HCT116 (cell line): ENCODE measurements around the gene DHX34. TPM values are rescaled to one million over a fixed set of nuclear protein-coding genes. Genes with fewer than 3 reads are reported as not detected.
"Not testable (repeated sequence)": the region's sequence is repeated elsewhere in the genome, so short reads cannot be mapped to it uniquely, and the experiment has no call there.

Experiments
- ATAC-seq: fragments of 200-7000 bp; cut with Tn5 transposase; 2 replicates; pipeline ENCODE4 v1.9.1; 2020; ENCODE audit warnings: mild to moderate bottlenecking, moderate library complexity
- BruUV-seq: library from RNA; stranded (reverse); fragments of 400-500 nt; replicated peaks from 2 replicates; lab custom pipeline; 2021; lab: Mats Ljungman, UMichigan
- CTCF ChIA-PET: fragments of 300-600 bp; sonication (Branson Sonifier 250); formaldehyde crosslinking; loops from one replicate; lab custom pipeline; 2021; ENCODE audit warnings: antibody characterized with exemption; lab: Charles Lee
- POLR2A ChIA-PET: fragments of 300-600, 350-600 bp; sonication (Branson Sonifier 250); formaldehyde crosslinking; loops from one replicate; lab custom pipeline; 2021; ENCODE audit warnings: antibody characterized with exemption; lab: Charles Lee
- RAD21 ChIA-PET, 2 experiments: fragments of 300-600 bp; sonication (Branson Sonifier 250); formaldehyde crosslinking; loops; one replicate each; lab custom pipeline; 2023; ENCODE audit warnings: low total read pairs in 2 of 2; ENCODE audit not compliant: uncharacterized antibody in 2 of 2, unreplicated experiment in 2 of 2, low non-redundant PET in 1 of 2; lab: Charles Lee
- DNase-seq: peaks from one replicate; pipeline ENCODE4 v3.0.0-alpha.2; 2010; ENCODE audit warnings: low read depth, low spot score
- H2AFZ ChIP-seq: fragments of 200-600 bp; shearing (Covaris generic), sonication (generic); 2 replicates; pipeline ENCODE4 v1.6.1; 2017; ENCODE audit warnings: low read depth, mixed run types, mixed read lengths, antibody characterized with exemption, low read length; ENCODE audit not compliant: poor library complexity, severe bottlenecking
- H3K27ac ChIP-seq: 2 replicates; pipeline ENCODE4 v1.5.1; 2012; ENCODE audit warnings: low read depth, low read length
- H3K27me3 ChIP-seq: fragments of 200-600 bp; sonication (generic); 2 replicates; pipeline ENCODE4 v1.6.1; 2016; ENCODE audit warnings: mixed run types, low read length, mixed read lengths; ENCODE audit not compliant: insufficient read depth
- H3K36me3 ChIP-seq, 2 experiments: fragments of 200-500 bp in 1 of 2; fragments of 200-600 bp in 1 of 2; sonication (Bioruptor generic) in 1 of 2; sonication (generic) in 1 of 2; 2 replicates each; pipeline versions ENCODE4 v1.5.1 to v1.6.1; 2014 to 2016; ENCODE audit warnings: low read length in 2 of 2, inconsistent platforms in 1 of 2, mixed read lengths in 1 of 2, mixed run types in 1 of 2; ENCODE audit not compliant: insufficient read depth in 2 of 2, control insufficient read depth in 1 of 2
- H3K4me1 ChIP-seq, 2 experiments: fragments of 200-600 bp in 1 of 2; sonication (generic) in 1 of 2; 2 replicates each; pipeline versions ENCODE4 v1.5.1 to v1.6.1; 2012 to 2017; ENCODE audit warnings: low read length in 2 of 2, inconsistent platforms in 1 of 2, mild to moderate bottlenecking in 1 of 2, mixed read lengths in 1 of 2, mixed run types in 1 of 2, moderate library complexity in 1 of 2; ENCODE audit not compliant: insufficient read depth in 2 of 2, control insufficient read depth in 1 of 2
- H3K4me2 ChIP-seq: fragments of 200-600 bp; sonication (generic); 2 replicates; pipeline ENCODE4 v1.6.1; 2017; ENCODE audit warnings: mixed run types, low read length, mixed read lengths
- H3K4me3 ChIP-seq, 2 experiments: fragments of 200-600 bp in 1 of 2; sonication (generic) in 1 of 2; replicated peaks in 1 of 2; 2 replicates each; pipeline ENCODE4 v1.5.1; 2011 to 2016; ENCODE audit warnings: low read length in 2 of 2, control low read depth in 1 of 2, low read depth in 1 of 2, mild to moderate bottlenecking in 1 of 2, mixed read lengths in 1 of 2, mixed run types in 1 of 2
- H3K79me2 ChIP-seq: fragments of 200-600 bp; sonication (generic); 2 replicates; pipeline ENCODE4 v1.6.1; 2017; ENCODE audit warnings: mild to moderate bottlenecking, mixed run types, low read length, moderate library complexity, mixed read lengths; ENCODE audit not compliant: insufficient read depth
- H3K9ac ChIP-seq: fragments of 200-600 bp; sonication (generic); 2 replicates; pipeline ENCODE4 v1.6.1; 2016; ENCODE audit warnings: low read length, mixed read lengths
- H3K9me2 ChIP-seq: fragments of 200-600 bp; sonication (generic), shearing (Covaris generic); 2 replicates; pipeline ENCODE4 v1.6.1; 2017; ENCODE audit warnings: mixed run types, mild to moderate bottlenecking, moderate library complexity; ENCODE audit not compliant: insufficient read depth
- H3K9me3 ChIP-seq, 2 experiments: fragments of 200-500 bp in 1 of 2; fragments of 200-600 bp in 1 of 2; sonication (Bioruptor generic) in 1 of 2; sonication (generic) in 1 of 2; 2 replicates each; pipeline ENCODE4 v1.6.1; 2014 to 2017; ENCODE audit warnings: low read length in 2 of 2, mixed read lengths in 2 of 2, inconsistent platforms in 1 of 2, low read depth in 1 of 2, mild to moderate bottlenecking in 1 of 2, mixed run types in 1 of 2, moderate library complexity in 1 of 2; ENCODE audit not compliant: control insufficient read depth in 1 of 2, insufficient read depth in 1 of 2
- H4K20me1 ChIP-seq: fragments of 200-600 bp; sonication (generic), shearing (Covaris generic); 2 replicates; pipeline ENCODE4 v1.6.1; 2017; ENCODE audit warnings: mixed run types, mild to moderate bottlenecking, moderate library complexity; ENCODE audit not compliant: insufficient read depth
- intact Hi-C: fragments of 100-400 bp; cut with micrococcal nuclease; formaldehyde crosslinking; loops from 2 replicates; pipeline ENCODE4 v1.10.0; 2022
- total RNA-seq: library from RNA; stranded (reverse); gene quantifications from one replicate; pipeline ENCODE4 v1.2.1, GENCODE V29; 2021; ENCODE audit not compliant: unreplicated experiment

Gene DHX34
- total RNA-seq, 1 experiment from 2014 or later = 30.5 TPM

DNA sequence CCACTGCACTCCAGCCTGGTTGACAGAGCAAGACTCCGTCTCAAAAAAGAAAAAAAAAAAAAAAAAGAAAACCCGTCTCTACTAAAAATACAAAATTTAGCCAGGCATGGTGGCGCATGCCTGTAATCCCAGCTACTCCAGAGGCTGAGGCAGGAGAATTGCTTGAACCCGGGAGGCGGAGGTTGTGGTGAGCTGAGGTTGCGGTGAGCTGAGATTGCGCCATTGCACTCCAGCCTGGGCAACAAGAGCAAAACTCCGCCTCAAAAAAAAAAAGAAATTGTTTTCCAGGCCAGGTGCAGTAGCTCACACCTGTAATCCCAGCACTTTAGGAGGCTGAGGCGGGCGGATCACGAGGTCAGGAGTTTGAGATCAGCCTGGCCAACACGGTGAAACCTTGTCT lies 37.5 kb downstream of the DHX34 start:
- H3K4me1 ChIP-seq, intact Hi-C loops, H3K36me3 ChIP-seq, RAD21 ChIA-PET, H3K9me3 ChIP-seq, H3K27me3 ChIP-seq, H3K4me2 ChIP-seq, POLR2A ChIA-PET, H3K9ac ChIP-seq, H2AFZ ChIP-seq, H4K20me1 ChIP-seq, H3K79me2 ChIP-seq, ATAC-seq, H3K27ac ChIP-seq, DNase-seq, H3K4me3 ChIP-seq, BruUV-seq, H3K9me2 ChIP-seq: not testable (repeated sequence)
- CTCF ChIA-PET = interaction anchor here (0.7 kb wide), 1 partner anchor 175 kb away, joined by 3 read pairs; no protein-coding TSS in a partner anchor

DNA sequence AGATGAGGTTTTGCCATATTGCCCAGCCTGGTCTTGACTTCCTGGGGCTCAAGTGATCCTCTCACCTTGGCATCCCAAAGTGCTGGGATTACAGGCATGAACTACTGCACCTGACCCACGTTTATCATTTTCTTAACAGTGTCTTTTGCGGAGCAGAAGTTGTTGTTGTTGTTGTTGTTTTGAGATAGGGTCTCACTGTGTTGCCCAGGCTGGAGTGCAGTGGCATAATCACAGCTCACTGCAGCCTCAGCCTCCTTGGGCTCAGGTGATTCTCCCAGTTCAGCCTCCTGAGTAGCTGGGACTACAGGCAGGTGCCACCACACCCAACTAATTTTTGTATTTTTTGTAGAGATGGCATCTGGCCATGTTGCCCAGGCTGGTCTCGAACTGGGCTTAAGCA lies 38.5 kb downstream of the DHX34 start:
- POLR2A ChIA-PET, RAD21 ChIA-PET, H3K9ac ChIP-seq, H3K27me3 ChIP-seq, H3K79me2 ChIP-seq, H3K4me3 ChIP-seq, H4K20me1 ChIP-seq, H3K27ac ChIP-seq, DNase-seq, H3K4me2 ChIP-seq, H3K4me1 ChIP-seq, BruUV-seq, H3K9me3 ChIP-seq, H3K9me2 ChIP-seq, H2AFZ ChIP-seq, CTCF ChIA-PET, intact Hi-C loops, ATAC-seq, H3K36me3 ChIP-seq: not testable (repeated sequence)

DNA sequence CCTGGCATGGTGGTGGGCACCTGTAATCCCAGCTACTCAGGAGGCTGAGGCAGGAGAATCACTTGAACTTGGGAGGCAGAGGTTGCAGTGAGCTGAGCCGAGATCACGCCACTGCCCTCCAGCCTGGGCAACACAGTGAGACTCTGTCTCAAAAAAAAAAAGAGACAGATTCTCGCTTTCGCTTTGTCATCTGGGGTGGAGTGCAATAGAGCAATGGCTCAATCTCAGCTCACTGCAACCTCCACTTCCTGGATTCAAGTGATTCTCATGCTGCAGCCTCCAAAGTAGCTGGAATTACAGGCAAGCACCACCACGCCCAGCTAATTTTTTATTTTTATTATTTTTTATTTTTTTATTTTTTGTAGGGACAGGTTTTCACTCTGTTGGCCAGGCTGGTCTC lies 39.6 kb downstream of the DHX34 start:
- H3K4me2 ChIP-seq, H3K9me3 ChIP-seq, H3K4me1 ChIP-seq, H4K20me1 ChIP-seq, H3K9ac ChIP-seq, CTCF ChIA-PET, H3K27me3 ChIP-seq, POLR2A ChIA-PET, H3K9me2 ChIP-seq, DNase-seq, ATAC-seq, H3K27ac ChIP-seq, H2AFZ ChIP-seq, H3K4me3 ChIP-seq, H3K79me2 ChIP-seq, BruUV-seq, intact Hi-C loops, H3K36me3 ChIP-seq: not testable (repeated sequence)
- RAD21 ChIA-PET = interaction anchor here in 1 of 2 experiments (0.7 kb wide), 1 partner anchor 54 kb away, joined by 3 read pairs; no protein-coding TSS in a partner anchor
